Neural crest cell (in vitro differentiated cells): ENCODE data around the gene ESR2. TPM values are rescaled to one million over a fixed set of nuclear protein-coding genes. Genes with fewer than 3 reads are reported as not detected.

Source experiments
- DNase-seq: peaks from one replicate; pipeline ENCODE4 v3.0.0; 2021; ENCODE audit warnings: low read depth, mixed read lengths, low spot score
- H3K27ac Mint-ChIP-seq: one replicate; pipeline ENCODE4 v1.8.0; 2021; ENCODE audit warnings: mild to moderate bottlenecking, mixed read lengths; ENCODE audit not compliant: unreplicated experiment
- H3K27me3 Mint-ChIP-seq: 2 replicates; pipeline ENCODE4 v1.8.0; 2021; ENCODE audit warnings: low read depth, mild to moderate bottlenecking, mixed read lengths
- H3K36me3 Mint-ChIP-seq: 2 replicates; pipeline ENCODE4 v1.8.0; 2021; ENCODE audit warnings: low read depth, mild to moderate bottlenecking, mixed read lengths
- H3K4me1 Mint-ChIP-seq: 2 replicates; pipeline ENCODE4 v1.8.0; 2021; ENCODE audit warnings: mixed read lengths
- H3K4me3 Mint-ChIP-seq: one replicate; pipeline ENCODE4 v1.8.0; 2021; ENCODE audit warnings: mild to moderate bottlenecking, mixed read lengths
- H3K9me3 Mint-ChIP-seq: 2 replicates; pipeline ENCODE4 v1.8.0; 2021; ENCODE audit warnings: mixed read lengths
- total RNA-seq: library from RNA; stranded (reverse); gene quantifications from 2 replicates; pipeline ENCODE4 v1.2.1, GENCODE V29; 2021
- TF ChIP-seq, protein P1 (sequence below): fragments of 200-600 bp; sonication (generic); conservative IDR thresholded peaks from 2 replicates; pipeline ENCODE4 v1.5.0; 2021; ENCODE audit warnings: antibody characterized with exemption, mild to moderate bottlenecking

The ESR2 gene
- total RNA-seq, 1 donor from 2014 or later, result 0.33 TPM

DNA sequence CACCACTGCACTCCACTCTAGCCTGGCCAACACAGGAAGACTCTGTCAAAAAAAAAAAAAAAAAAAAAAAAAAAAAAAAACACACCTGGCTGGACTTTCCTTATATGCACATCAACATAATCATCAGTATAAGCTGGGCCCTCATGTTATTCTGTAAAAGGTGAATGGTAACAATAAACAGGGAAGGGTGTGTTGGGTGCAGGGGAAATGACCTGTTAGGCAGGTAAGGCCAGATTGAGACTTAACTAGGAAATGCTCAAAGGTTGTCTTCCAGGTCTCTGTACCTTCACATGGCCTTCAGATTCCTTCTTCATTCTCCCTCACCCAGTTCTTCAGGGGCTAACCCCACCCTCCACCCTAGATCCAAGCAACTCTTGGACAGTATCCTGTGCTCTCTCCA is 47.5 kb downstream of the ESR2 start:
- Mint-ChIP-seq H3K27me3 (no peaks in the 10 kb centered on the region), H3K36me3 (no peaks in the 10 kb centered on the region), H3K4me3 (no peak overlapping the region), H3K4me1 (peaks cover 16% of the 10 kb centered on the region), H3K9me3 (peaks cover 2% of the 10 kb centered on the region), H3K27ac (no peak overlapping the region)
- TF ChIP-seq, protein P1, sequence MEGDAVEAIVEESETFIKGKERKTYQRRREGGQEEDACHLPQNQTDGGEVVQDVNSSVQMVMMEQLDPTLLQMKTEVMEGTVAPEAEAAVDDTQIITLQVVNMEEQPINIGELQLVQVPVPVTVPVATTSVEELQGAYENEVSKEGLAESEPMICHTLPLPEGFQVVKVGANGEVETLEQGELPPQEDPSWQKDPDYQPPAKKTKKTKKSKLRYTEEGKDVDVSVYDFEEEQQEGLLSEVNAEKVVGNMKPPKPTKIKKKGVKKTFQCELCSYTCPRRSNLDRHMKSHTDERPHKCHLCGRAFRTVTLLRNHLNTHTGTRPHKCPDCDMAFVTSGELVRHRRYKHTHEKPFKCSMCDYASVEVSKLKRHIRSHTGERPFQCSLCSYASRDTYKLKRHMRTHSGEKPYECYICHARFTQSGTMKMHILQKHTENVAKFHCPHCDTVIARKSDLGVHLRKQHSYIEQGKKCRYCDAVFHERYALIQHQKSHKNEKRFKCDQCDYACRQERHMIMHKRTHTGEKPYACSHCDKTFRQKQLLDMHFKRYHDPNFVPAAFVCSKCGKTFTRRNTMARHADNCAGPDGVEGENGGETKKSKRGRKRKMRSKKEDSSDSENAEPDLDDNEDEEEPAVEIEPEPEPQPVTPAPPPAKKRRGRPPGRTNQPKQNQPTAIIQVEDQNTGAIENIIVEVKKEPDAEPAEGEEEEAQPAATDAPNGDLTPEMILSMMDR, result no peak
- no peak for DNase-seq

DNA sequence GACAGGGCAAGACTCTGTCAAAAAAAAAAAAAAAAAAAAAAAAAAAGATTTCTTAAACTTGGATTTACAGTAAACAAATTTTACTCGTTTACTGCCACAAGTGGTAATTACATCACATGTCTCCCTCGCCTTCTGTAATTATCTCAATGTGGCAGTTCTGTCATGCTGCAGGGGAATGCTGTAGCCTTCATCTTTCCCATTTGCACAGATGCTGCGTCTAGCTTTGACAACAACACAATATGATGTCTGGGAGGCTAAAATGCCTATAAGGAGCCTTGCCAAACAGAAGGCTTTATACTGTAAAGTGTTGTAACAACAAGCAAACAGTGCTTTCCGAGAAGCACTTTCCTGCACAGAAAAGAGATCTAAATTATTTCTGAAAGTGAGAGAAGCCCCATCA is 48.7 kb downstream of the ESR2 start:
- Mint-ChIP-seq H3K4me3 (no peak overlapping the region), H3K36me3 (no peaks in the 10 kb centered on the region), H3K9me3 (peaks cover 2% of the 10 kb centered on the region), H3K27me3 (peaks cover under 1% of the 10 kb centered on the region), H3K4me1 (peaks cover 7% of the 10 kb centered on the region), H3K27ac (no peak overlapping the region)
- TF ChIP-seq, protein P1, result no peak
- DNase-seq, result no peak

- Mint-ChIP-seq H3K27ac (no peak overlapping the region), H3K4me3 (no peak overlapping the region), H3K27me3 (peaks cover 3% of the 10 kb centered on the region), H3K36me3 (no peaks in the 10 kb centered on the region), H3K4me1 (no peaks in the 10 kb centered on the region), H3K9me3 (peaks cover 2% of the 10 kb centered on the region)
- no peak for DNase-seq
- TF ChIP-seq, protein P1, result no peak
Measured at GRCh38 chr14:64244279-64244678, 49.9 kb downstream of the ESR2 start.

GRCh38 chr14:64238631-64239030 is 55.5 kb downstream of the ESR2 start:
- Mint-ChIP-seq H3K4me3 (peak overlapping the region; percentile 32), H3K9me3 (peaks cover 2% of the 10 kb centered on the region), H3K4me1 (no peaks in the 10 kb centered on the region), H3K36me3 (peaks cover 3% of the 10 kb centered on the region), H3K27ac (no peak overlapping the region), H3K27me3 (peaks cover 8% of the 10 kb centered on the region)
- TF ChIP-seq, protein P1, result no peak
- DNase-seq, result no peak

- no peaks in the 10 kb centered on the region for H3K4me1 Mint-ChIP-seq
- TF ChIP-seq, protein P1, result no peak
Measured at GRCh38 chr14:64238049-64238448, 56.1 kb downstream of the ESR2 start.

More at GRCh38 chr14:64238049-64238448, 56.1 kb downstream of the ESR2 start:
- peaks cover 8% of the 10 kb centered on the region for H3K27me3 Mint-ChIP-seq
- no peak overlapping the region for H3K27ac Mint-ChIP-seq
- DNase-seq, result no peak
- H3K9me3 Mint-ChIP-seq, result peaks cover 2% of the 10 kb centered on the region
- peaks cover 6% of the 10 kb centered on the region for H3K36me3 Mint-ChIP-seq
- H3K4me3 Mint-ChIP-seq, result peak overlapping the region; percentile 32
